Right ventricle myocardium inferior (tissue), 1 donor: Measurements from ENCODE around the gene KIF26A. TPM values are rescaled to one million over a fixed set of nuclear protein-coding genes. Genes with fewer than 3 reads are reported as not detected.
"Not testable (repeated sequence)": the region's sequence is repeated elsewhere in the genome, so short reads cannot be mapped to it uniquely, and the experiment has no call there.

Source experiments
- ATAC-seq: fragments of 200-7000 bp; cut with Tn5 transposase; one replicate; pipeline ENCODE4 v1.9.1; 2020; ENCODE audit warnings: mild to moderate bottlenecking, moderate library complexity
- DNase-seq: peaks from one replicate; pipeline ENCODE4 v3.0.0; 2021; ENCODE audit errors: missing footprints
- intact Hi-C: fragments of 100-400 bp; cut with DNase I; formaldehyde crosslinking; loops from one replicate; pipeline ENCODE4 v1.11.0; 2022
- total RNA-seq: library from RNA; stranded (reverse); fragmentation: NEBNext Ultra II Directional; extraction: Animal tissue kit (Norgen Biotek cat#: 25700); gene quantifications from one replicate; pipeline ENCODE4 v1.2.1, GENCODE V29; 2021
- donor health status: DM: no; HTN: yes; CAD: no; lungs with severe emphysema.

The KIF26A gene
- total RNA-seq, 1 donor from 2014 or later = 6.4 TPM

DNA sequence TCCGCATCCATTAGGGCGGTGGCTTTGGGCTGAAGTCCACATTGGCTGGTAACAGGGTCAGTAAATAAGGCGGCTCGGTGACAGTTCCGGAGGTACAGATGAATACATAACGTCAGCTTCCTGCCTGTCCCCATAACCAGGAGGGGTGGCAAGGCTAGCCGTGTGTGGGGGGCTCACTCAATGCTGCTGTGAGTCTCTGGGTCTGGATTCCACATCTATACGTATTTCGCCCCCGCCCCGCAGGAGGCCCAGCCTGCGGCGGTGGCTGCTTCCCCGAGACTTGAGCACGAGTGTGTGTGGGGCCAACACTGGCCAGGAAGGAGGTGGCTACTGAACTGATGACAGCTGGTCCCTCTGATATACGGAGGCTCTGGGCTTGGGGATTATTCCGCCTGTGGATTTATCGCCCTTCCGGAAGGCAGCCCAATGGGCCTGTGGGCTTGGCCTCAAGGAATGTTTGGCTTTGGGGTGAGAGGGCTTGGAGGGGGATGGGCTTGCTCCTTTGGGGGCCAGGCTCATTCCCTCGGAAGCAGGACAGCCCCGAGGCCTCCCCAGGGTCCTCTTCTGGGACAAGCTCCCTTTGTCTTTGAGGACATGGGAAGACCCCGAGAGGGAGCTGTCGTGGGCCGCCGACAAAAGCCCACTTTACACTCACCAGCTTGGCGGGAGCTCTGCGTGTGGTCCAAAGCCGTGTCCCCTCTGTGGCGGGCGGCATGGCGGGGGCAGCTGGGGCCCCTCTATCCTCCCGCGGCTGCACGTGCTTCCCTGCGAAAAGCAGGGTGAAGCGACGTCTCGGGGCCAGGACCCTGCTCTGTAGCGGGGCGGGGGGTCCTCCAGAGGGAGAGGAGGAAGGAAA lies 82.1 kb downstream of the KIF26A start:
- ATAC-seq (no peak), DNase-seq (peak; percentile 63)
- intact Hi-C loops = no loop called here

DNA sequence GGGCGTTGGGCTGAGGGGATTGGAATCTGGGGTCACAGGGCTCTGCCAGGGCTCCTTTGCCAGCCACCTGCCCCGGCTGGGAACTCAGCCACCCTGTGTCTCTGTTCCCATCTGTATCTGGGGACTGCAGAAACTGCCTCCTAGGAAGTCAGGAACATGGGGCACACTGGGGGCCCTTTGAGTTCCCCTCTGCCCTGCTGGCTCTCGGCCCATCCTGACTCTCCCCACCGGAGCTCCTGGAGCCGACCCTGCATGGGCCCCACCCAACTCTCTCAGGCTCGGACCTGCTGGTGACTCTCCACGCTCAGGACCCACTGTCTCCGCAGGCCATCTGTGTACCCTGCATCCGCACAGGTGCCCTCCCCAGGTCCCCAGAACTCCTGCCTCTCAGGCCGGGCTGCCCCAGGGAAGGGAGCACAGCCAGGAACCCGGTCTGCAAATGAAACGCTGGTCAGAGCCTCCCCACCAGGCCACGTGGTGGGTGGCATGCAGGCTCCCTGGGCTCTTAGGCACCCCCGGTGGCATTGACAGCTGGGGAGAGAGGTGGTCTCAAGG lies 82.8 kb downstream of the KIF26A start:
- ATAC-seq = no peak
- DNase-seq = no peak
- intact Hi-C loops = no loop called here

DNA sequence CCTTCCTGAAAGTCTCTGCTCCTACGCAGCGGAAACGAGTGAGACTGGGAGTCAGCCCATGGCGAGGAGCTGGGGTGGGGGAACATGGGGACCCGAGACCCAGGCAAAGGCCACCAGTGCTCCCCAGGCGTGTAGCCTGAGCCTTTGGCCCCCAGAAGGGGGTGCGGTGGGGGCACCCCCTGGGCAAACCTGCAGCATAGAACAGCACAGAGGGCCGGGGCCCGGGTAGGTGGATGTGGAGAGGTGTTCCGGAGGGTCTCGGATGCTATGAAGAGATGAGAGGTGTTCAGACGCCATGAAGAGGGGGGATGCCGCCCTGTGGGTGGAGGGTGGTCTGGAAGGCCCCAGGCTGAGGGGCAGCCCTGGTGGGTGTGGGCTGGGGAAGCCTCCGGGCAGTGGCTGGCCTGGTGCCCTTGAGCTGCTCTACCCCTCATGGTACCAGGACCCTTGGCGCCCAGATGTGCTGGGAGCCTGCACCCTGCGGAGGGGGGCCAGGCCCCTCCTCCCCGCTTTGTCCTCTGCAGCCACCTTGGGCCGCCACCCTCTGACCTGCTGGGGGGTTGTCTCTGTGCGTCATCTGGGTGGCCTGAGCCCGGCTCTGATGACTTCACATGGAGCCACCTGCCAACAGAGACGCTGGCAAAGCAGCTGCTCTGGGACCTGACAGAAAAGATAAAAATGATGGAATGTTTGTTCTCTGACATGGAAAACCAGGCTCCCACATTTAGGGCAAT lies 83.4 kb downstream of the KIF26A start:
- DNase-seq (no peak), ATAC-seq (no peak)
- intact Hi-C loops = no loop called here

DNA sequence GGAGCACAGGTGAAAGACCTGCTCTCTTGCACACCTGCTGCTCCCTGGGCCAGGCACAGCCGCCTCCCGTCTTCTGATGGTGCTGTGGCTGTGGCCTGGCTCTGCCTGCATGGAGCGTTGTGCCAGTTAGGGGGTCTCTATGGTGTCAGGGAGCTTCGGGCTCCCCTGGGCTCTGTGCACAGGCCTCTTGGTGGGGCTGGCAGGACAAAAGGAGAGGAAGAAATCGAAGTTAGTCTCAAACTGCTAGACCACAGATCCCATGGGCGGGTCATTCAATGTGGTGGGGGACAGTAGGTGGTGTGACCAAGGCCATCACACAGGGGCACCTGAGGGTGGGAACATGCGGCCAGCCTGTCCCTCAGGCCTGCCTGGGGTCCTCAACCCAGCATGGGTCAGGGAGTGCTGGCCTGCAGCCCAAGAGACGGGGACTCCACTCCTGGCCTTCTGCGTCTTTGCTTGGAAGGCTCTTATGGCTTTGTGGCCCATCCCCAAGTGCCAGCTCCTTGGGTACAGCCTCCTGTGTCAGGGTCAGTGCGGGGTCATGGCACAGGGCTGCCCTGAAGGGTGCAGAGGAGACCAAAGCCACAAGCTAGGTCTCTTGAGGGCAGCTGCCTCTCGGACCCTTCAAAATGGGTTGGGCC lies 84.1 kb downstream of the KIF26A start:
- intact Hi-C loops = no loop called here
- ATAC-seq (no peak), DNase-seq (peak; percentile 58)

DNA sequence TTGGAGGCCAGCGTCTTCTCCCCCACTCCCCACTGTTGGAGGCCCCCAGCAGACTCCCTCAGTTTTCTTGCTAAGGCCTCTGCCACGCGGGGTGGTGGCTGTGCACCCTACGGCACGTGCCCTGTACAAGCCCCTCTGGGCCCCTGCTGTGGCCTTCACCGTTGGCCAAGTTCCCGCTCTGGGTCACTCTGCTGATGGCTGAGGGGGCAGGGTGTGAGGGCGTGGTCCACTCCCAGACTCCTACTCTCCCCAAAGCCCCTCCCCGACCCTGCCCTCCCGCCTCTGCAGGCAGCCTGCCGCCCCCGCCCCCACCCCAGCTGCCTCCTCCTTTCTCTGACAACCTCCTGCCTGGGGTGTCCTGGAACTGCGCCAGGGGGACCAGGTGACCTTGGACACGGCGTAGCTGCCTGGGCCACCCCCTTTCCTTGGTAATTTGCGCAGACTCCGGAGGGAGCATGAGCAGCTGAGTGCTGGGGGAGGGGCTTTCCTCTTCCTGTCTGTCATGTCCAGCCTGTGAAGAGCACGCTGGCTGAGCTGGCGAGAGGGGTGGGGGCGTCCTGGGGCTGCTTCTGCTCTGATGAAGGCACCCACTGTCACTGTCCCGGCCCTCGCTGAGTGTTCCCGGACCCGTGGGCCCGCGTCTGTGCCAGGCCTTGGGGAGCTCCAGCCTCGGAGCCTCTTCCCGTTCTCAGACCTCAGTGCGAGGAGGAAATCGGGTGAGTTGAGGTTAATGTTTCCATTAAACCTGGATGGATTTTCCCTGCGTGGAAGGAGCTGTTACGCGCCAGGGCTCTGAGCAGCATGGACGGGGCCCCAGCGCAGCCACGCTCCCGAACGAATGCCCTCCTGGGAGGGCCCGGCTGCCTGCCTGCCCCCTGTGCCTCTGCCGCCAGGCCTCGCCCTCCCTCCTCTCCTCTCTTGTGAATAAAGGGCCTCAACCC lies 85.0 kb downstream of the KIF26A start:
- no peak for ATAC-seq
- peak; percentile 50 for DNase-seq
- intact Hi-C loops = loop anchor here (1.0 kb wide), 1 partner anchor 86 kb away; no protein-coding TSS in a partner anchor

DNA sequence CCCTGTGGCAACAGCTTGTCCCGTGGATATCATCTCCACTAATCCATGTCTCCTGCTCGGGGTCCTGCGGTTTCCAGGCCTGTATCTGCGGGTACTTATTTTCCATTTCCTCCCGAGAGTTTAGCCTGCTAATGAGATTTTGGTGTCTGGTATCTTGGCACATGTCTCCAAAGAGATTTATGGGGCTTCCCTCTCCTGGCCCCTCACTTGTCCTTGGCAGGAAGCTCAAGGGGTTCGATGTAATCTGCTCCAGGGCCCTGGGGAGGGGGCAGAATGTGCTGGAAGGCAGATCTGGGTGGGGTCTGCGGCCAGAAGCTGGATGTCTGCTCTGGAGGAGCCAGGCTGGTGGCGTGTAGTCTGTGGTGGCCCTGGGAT lies 85.7 kb downstream of the KIF26A start:
- intact Hi-C loops = loop anchor here (1.0 kb wide), 1 partner anchor 87 kb away; no protein-coding TSS in a partner anchor
- DNase-seq (peak; percentile 20), ATAC-seq (no peak)

DNA sequence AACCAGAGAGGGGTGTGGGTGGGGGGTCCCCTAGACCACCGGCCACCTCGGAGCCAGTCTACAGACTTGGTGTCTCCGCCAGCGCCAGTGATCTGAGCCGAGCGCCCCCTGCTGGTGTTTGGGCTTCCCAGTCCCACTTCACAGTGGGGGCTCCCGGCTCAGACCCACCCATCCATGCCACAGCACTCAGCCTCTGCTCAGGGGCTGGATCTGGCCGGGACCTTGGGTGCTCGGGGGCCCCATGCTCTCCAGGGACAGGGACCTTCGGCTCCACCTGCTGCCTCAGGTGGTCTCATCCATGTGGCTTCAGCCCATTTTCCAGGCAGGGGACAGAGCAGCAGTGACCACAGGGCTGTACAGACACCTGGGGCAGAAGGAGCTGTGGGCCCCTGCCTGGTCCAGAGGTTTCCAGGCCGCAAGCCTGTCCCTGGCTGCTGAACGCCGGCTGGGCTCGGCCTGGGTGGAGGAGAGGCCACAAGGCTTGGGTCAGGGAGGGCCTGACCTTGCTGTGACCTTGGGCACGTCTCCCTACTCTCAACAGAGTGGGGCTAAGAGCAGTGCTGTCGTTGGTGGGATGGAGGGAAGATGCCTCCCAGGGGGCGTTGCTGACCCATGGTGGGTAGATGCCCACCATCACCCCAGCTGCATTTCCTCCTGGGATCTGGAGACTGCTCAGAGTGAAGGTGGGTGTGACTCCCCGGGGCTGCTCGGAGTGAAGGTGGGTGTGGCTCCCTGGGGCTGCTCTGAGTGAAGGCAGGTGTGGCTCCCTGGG lies 86.3 kb downstream of the KIF26A start:
- ATAC-seq = no peak
- peak; percentile 73 for DNase-seq
- intact Hi-C loops = loop anchor here (1.0 kb wide), 1 partner anchor 87 kb away; no protein-coding TSS in a partner anchor

DNA sequence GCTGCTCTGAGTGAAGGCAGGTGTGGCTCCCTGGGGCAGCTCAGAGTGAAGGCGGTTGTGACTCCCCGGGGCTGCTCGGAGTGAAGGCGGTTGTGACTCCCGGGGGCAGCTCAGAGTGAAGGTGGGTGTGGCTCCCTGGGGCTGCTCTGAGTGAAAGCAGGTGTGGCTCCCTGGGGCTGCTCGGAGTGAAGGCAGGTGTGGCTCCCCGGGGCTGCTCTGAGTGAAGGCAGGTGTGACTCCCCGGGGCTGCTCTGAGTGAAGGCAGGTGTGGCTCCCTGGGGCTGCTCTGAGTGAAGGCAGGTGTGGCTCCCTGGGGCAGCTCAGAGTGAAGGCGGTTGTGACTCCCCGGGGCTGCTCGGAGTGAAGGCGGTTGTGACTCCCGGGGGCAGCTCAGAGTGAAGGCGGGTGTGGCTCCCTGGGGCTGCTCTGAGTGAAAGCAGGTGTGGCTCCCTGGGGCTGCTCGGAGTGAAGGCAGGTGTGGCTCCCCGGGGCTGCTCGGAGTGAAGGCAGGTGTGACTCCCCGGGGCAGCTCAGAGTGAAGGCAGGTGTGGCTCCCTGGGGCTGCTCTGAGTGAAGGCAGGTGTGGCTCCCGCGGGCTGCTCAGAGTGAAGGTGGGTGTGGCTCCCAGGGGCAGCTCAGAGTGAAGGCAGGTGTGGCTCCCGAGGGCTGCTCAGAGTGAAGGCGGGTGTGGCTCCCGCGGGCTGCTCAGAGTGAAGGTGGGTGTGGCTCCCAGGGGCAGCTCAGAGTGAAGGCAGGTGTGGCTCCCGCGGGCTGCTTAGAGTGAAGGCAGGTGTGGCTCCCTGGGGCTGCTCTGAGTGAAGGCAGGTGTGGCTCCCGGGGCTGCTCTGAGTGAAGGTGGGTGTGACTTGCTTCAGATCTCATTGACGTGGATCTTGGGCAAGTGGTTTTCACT lies 87.1 kb downstream of the KIF26A start:
- ATAC-seq, intact Hi-C loops: not testable (repeated sequence)
- peak; percentile 40 for DNase-seq

DNA sequence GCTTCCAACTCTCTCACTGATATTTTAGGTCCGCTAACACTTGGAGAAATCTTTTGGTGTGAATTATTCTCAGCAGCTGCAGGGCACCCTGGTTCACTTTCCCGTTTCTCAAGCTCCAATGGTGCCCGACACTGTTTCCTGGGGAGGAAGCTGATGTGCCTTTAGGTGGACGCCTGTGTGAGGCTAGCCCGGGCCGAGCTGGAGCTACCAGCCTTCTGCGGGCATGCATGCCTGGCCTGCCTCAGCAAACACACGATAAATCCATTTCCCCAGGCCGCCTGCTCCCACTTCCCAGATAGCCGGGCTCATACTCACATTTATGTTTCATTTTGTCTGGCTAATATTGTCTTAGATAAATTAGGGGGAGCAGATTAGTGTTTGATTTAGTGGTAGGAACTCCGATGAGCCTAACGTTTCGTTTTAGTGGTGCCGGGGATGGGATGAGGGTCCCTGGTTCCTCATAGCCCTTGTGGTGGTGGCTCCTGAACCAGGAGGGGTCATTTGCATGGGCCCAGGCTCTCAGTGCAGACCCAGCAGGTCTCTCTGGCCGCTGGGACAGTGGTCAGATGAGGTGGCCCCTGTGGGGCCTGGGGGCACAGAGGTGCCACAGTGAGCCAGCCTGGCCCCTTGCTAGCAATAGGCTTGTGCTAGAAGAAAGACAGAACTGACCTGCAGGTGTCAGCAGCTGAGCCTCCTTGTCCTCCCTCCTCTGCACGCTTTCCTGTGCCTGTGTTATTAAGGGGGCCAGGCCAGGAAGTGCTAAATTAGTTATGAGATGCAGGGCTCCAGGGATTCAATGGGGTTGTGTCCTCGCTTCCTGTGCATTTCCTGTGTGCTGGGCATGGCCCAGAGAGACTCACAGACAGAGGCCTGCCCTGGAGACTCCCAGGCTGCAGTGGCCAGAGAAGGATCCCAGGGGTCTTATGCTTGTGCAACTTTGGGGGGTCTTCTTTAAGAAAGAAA lies 88.3 kb downstream of the KIF26A start:
- ATAC-seq (no peak), DNase-seq (peak; percentile 37)
- intact Hi-C loops = no loop called here

DNA sequence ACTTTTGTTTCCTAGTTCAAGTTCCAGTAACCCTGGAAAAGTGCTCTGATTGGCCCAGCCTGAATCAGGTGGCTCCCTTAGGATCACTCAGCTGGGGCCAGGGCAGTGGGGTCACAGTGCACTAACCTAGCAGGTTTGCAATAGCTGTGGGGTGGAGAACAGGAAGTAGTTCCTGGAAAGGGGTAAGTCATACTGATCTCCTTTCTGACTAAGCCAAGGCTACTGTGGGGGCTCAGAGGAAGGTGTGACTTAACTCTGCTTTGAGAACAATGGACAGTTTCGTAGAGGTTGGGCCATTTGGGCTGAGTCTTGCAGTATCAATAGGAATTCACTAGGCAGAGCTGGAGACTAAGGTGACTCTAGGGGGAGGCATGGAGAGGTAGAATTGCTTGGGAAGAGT lies 89.4 kb downstream of the KIF26A start:
- DNase-seq = no peak
- no peak for ATAC-seq
- intact Hi-C loops = no loop called here

DNA sequence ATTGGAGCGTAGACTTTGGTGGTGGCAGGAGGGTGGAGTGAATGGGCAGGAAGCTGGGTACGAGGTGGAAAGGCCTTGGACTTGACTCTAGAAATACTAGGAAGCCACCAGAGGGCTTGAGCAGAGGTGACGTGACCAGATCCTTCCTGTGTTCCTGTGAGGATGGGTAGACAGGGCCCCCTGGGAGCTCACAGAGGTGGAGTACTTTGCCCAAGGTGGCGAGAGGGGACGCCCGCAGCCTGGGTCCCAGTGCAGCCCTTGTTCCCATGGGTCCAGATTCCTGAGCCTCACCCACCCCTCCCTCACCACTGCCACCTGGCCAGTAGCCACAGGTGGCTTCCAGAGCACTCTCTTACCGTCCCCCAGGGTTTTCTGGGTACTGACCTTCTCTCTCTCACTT lies 89.8 kb downstream of the KIF26A start:
- ATAC-seq = no peak
- peak; percentile 64 for DNase-seq
- intact Hi-C loops = no loop called here

DNA sequence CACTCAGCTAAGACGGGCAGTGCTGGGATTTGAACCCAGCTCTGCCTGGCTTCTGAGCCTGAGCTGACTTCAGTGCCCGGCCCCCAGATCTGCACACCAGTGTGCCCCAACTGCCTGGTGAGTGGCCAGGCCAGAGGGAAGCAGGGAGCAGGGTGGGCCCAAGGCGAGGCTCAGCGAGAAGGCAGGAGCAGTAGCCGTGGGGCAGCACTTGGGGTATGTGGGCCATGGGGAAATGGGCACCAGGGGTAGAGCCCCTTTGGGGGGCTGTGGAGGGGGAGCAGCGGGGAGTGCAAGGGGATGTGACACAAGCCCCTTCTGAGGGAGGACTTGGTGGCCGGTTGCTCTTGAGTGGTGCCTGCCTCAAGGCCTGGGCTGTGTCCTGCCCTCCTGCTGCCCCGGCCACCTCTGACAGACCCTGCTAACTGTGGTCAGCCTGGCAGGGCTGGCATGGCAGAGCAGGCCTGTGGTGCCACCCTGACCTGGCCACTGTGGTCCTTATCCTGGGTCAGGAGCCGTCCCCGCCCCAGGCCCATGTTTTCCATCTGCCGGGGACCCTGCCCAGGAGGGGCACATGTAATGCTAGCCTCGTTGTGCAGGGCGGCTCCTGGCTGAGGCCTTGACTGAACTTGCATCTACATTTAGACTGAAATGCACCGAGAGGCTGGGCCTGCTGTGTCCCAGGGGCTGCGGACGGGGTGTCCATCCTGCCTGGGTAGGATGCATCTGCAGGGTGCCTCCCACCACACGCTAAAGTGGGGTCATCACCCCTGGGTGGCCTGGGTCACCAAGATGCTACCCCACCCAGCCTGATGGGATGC lies 90.5 kb downstream of the KIF26A start:
- intact Hi-C loops = no loop called here
- no peak for ATAC-seq
- DNase-seq = peak; percentile 64

DNA sequence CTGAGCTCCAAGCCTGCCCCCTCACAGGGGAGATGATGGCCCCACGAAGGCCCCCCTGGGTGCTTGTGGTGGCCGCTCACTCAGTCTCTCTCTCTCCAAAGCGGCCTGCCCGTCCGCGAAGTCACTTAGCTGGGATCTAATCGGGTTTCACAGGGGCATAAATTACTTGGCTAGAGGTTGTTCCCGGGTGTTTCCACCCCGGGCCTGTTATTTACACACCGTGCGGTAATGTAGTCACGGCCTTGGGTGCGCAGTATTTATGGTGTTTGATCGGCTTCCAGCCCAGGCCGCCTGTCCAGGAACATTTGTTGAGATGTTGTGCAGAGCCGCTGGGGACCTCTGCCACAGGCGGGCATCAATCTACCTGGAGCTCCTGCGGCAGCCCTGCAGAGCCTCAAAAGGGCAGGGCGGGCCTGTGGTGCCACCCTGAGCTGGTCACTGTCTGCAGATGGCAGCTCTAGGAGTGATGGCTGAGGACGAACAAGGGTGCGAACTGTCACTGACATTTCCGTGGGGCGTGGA lies 91.2 kb downstream of the KIF26A start:
- ATAC-seq = no peak
- intact Hi-C loops = no loop called here
- peak; percentile 27 for DNase-seq

DNA sequence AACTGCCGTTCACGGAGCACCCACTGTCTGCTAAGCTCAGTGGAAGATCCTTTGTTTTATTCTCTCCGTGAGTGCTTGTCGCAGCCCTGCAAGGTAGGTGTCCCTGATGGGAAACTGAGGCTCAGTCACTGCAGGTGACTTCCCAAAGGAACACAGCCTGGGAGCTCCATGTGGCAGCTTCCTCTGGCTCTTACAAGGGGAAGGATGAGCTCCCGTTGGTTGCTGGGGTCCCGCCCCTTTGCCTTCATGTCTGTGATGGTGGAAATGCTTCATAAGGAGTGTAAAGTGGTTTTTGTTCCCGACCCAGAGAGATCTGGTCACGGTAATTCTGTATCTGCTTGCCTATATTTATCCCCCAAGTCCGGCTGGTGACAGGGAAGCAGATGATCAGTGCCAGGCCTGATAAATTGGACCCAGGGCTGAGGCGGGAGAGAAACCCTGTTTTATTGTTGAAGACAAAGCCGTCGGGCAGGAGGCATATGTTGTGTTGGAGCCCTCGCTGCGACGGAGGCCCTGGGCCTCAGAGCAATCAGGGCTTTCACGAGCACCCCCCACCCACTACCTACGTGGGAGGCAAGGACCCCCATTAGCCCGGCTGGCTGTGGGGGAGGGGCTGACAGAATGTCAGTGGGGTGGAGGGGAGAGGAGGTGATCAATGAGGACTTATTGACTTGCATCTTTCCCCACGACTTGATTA lies 91.9 kb downstream of the KIF26A start:
- no peak for ATAC-seq
- intact Hi-C loops = no loop called here
- peak; percentile 55 for DNase-seq
